ENCODE data around the gene EHMT1. TPM values are rescaled to one million over a fixed set of nuclear protein-coding genes. Genes with fewer than 3 reads are reported as not detected.

Gene EHMT1
- total RNA-seq, 2 donors from 2014 or later = 137 to 139 TPM

DNA sequence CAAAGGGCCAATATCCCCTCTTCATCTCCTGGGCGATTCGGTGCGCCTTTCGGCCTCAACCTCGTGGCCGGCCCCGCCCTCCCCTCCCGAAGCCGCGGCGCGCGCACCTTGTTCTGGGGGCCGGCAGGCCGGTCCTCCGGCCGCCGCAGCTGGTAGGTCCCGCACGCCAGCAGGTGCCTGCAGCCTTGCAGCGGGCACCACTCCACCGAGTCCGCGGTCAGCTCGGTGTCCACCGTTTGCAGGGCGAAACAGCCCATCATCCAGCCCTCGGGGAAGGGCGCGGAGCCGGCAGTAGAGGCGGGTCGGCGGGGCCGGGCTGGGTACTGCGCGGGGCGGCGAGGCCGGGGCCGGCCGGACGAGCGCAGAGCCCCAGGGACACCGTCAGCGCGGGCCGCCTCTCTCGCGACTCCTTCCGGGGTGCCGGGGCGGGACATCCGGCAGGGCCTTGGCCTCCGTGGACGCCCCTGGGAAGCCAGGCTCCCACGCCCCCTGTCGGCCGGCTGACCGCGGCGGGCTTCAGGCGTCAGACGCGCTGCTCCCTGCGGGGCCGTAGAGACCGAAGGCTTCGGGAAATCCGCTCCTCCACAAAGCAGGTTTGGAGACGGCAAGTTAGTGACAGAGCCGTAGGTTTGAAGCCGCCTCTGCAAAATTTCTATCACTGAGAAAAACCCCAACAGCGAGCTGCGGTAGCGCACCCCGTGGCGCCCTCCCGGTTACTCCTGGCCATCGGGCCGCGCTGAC is 40.1 kb upstream of the EHMT1 start, which contains the start of gene DPH7:
Gene DPH7, minus strand, starts transcription at position 408 of the 741 bp plus-strand sequence. Its CDS starts 148 bp downstream, at position 260.
- DNase-seq = peak; percentile 99
- Histone ChIP-seq H3K4me1 (ENCODE audit: control insufficient read depth, insufficient read depth, low read length) (peaks cover 7% of the 10 kb centered on the region), H3K36me3 (ENCODE audit: control insufficient read depth, insufficient read depth, low read length) (peaks cover 56% of the 10 kb centered on the region), H3K9ac (ENCODE audit: extremely low read depth, low read length, poor library complexity, severe bottlenecking) (peak within 1 kb of the TSS; percentile 72), H3K4me3 (ENCODE audit: low read length) (peak within 1 kb of the TSS; percentile 82), H3K27ac (ENCODE audit: low read depth, low read length) (peak within 1 kb of the TSS; percentile 83), H3K9me3 (ENCODE audit: control insufficient read depth, low read length) (no peaks in the 10 kb centered on the region), H3K27me3 (ENCODE audit: control insufficient read depth, insufficient read depth, low read length, poor library complexity, severe bottlenecking) (no peaks in the 10 kb centered on the region)
- no peaks in the 10 kb centered on the region for H3K9me3 Mint-ChIP-seq
- peaks cover 19% of the 10 kb centered on the region for H3K4me1 Mint-ChIP-seq
- peak within 1 kb of the TSS; percentile 82 for H3K4me3 Mint-ChIP-seq
- peaks cover 51% of the 10 kb centered on the region for H3K36me3 Mint-ChIP-seq (ENCODE audit: low read depth)
- TF ChIP-seq, protein P1, sequence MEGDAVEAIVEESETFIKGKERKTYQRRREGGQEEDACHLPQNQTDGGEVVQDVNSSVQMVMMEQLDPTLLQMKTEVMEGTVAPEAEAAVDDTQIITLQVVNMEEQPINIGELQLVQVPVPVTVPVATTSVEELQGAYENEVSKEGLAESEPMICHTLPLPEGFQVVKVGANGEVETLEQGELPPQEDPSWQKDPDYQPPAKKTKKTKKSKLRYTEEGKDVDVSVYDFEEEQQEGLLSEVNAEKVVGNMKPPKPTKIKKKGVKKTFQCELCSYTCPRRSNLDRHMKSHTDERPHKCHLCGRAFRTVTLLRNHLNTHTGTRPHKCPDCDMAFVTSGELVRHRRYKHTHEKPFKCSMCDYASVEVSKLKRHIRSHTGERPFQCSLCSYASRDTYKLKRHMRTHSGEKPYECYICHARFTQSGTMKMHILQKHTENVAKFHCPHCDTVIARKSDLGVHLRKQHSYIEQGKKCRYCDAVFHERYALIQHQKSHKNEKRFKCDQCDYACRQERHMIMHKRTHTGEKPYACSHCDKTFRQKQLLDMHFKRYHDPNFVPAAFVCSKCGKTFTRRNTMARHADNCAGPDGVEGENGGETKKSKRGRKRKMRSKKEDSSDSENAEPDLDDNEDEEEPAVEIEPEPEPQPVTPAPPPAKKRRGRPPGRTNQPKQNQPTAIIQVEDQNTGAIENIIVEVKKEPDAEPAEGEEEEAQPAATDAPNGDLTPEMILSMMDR (conservative IDR thresholded peaks at IDR 0.05) = peak; percentile 99
- no peaks in the 10 kb centered on the region for H3K27me3 Mint-ChIP-seq (ENCODE audit: insufficient read depth)
- 3 to 5% methylated on average over 39 to 82 of the region's 82 CpGs for WGBS, 2 experiments (ENCODE audit: insufficient coverage in 1 of 2, insufficient read length in 1 of 2)
- peak within 1 kb of the TSS; percentile 88 for H3K27ac Mint-ChIP-seq

DNA sequence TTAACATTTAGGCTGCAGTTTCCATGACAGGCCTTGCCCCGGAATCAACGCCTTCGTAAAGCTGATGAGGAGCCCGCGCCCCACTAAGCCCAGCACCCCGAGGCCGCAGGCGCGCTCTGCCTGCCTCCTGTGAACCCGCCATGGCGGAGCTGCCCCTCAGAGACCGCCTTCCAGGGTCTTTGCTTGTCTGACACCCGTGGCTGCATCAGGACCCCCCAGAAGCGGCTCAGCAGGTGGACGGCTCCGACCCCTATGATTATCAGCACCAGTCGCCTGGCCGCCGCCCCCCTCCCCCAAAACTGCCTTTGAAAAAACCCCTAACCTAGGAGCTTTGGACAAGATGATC is 39.6 kb upstream of the EHMT1 start:
- H3K27me3 Mint-ChIP-seq (ENCODE audit: insufficient read depth) = no peaks in the 10 kb centered on the region
- peak overlapping the region; percentile 82 for H3K4me3 Mint-ChIP-seq
- no peaks in the 10 kb centered on the region for H3K27me3 ChIP-seq (ENCODE audit: control insufficient read depth, insufficient read depth, low read length, poor library complexity, severe bottlenecking)
- DNase-seq = no peak
- H3K36me3 ChIP-seq (ENCODE audit: control insufficient read depth, insufficient read depth, low read length) = peaks cover 57% of the 10 kb centered on the region
- H3K4me1 ChIP-seq (ENCODE audit: control insufficient read depth, insufficient read depth, low read length) = peaks cover 7% of the 10 kb centered on the region
- H3K9me3 Mint-ChIP-seq = no peaks in the 10 kb centered on the region
- H3K27ac ChIP-seq (ENCODE audit: low read depth, low read length) = peak overlapping the region; percentile 66
- no peaks in the 10 kb centered on the region for H3K9me3 ChIP-seq (ENCODE audit: control insufficient read depth, low read length)
- peak overlapping the region; percentile 88 for H3K27ac Mint-ChIP-seq
- TF ChIP-seq, protein P1 (conservative IDR thresholded peaks at IDR 0.05) = no peak
- H3K9ac ChIP-seq (ENCODE audit: extremely low read depth, low read length, poor library complexity, severe bottlenecking) = peak overlapping the region; percentile 72
- H3K36me3 Mint-ChIP-seq (ENCODE audit: low read depth) = peaks cover 45% of the 10 kb centered on the region
- WGBS, 2 experiments (ENCODE audit: insufficient coverage in 1 of 2, insufficient read length in 1 of 2) = 61 to 78% methylated on average over 15 to 19 of the region's 19 CpGs
- H3K4me1 Mint-ChIP-seq = peaks cover 19% of the 10 kb centered on the region
- peak overlapping the region; percentile 82 for H3K4me3 ChIP-seq (ENCODE audit: low read length)

DNA sequence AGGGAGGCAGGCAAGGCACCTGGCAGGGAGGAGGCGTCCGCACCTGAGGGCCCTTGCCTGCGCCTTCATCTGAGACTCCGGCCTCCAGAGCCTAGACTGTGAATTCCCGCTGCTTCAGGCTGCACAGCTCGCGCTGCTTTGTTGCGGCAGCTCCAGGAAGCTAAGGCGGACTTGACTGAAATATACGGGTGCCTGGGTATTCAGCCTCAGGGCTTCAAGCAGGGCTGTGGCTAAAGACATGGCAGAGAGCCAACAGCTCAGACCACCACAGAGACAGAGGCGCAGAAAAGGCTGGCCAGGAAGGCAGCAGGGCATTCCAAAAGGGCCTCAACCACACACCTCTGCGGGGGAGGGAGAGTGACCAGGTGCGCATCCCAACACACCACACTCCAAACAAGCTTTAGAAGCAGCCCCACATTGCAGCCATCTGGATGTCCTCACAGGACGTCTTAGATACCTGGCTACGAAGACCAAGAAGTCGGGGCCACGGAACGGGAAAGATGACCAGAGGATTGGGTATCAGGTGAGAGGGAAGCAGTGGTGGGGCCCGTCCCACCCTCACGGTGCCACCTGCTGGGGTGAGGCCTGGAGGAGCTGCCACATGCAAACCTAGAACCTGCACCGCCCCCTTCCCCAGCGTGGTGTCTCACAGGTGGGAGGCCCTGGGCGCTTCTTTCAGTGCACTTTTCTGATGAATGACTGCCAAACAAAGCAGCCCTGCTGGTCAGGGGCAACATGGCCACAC is 38.4 kb upstream of the EHMT1 start:
- no peak overlapping the region for H3K4me3 ChIP-seq (ENCODE audit: low read length)
- DNase-seq = no peak
- Mint-ChIP-seq H3K36me3 (ENCODE audit: low read depth) (peaks cover 41% of the 10 kb centered on the region), H3K27me3 (ENCODE audit: insufficient read depth) (no peaks in the 10 kb centered on the region), H3K27ac (peak overlapping the region; percentile 52), H3K9me3 (no peaks in the 10 kb centered on the region), H3K4me1 (peaks cover 19% of the 10 kb centered on the region), H3K4me3 (peak overlapping the region; percentile 82)
- no peaks in the 10 kb centered on the region for H3K9me3 ChIP-seq (ENCODE audit: control insufficient read depth, low read length)
- TF ChIP-seq, protein P1 (conservative IDR thresholded peaks at IDR 0.05) = no peak
- peaks cover 7% of the 10 kb centered on the region for H3K4me1 ChIP-seq (ENCODE audit: control insufficient read depth, insufficient read depth, low read length)
- no peak overlapping the region for H3K27ac ChIP-seq (ENCODE audit: low read depth, low read length)
- no peaks in the 10 kb centered on the region for H3K27me3 ChIP-seq (ENCODE audit: control insufficient read depth, insufficient read depth, low read length, poor library complexity, severe bottlenecking)
- no peak overlapping the region for H3K9ac ChIP-seq (ENCODE audit: extremely low read depth, low read length, poor library complexity, severe bottlenecking)
- peaks cover 55% of the 10 kb centered on the region for H3K36me3 ChIP-seq (ENCODE audit: control insufficient read depth, insufficient read depth, low read length)
- WGBS, 2 experiments (ENCODE audit: insufficient coverage in 1 of 2, insufficient read length in 1 of 2) = 91 to 92% methylated on average over 15 to 23 of the region's 23 CpGs
